Activated CD8-positive, alpha-beta memory T cell treated with anti-CD3 and anti-CD28 coated beads for 1 hour (primary cell): Measurements from ENCODE around the gene ACSS1.

ENCODE experiments used
- DNase-seq, 2 donors: peaks; one replicate each; pipeline ENCODE4 v3.0.0-alpha.2; 2020; ENCODE audit warnings: low read depth in 1 of 2; ENCODE audit errors: extremely low read depth in 1 of 2

Gene ACSS1

GRCh38 chr20:25048519-25048952 lies 9.4 kb downstream of the ACSS1 start:
- DNase-seq = no peak

- no peak for DNase-seq
Measured at GRCh38 chr20:25047766-25048165, 10.2 kb downstream of the ACSS1 start.

- DNase-seq = no peak
Measured at GRCh38 chr20:25046736-25047666, 10.9 kb downstream of the ACSS1 start.

GRCh38 chr20:25046181-25046641 lies 11.7 kb downstream of the ACSS1 start:
- DNase-seq = no peak

GRCh38 chr20:25045343-25045712 lies 12.6 kb downstream of the ACSS1 start:
- no peak for DNase-seq

GRCh38 chr20:25044660-25045342 lies 13.1 kb downstream of the ACSS1 start:
- no peak for DNase-seq

GRCh38 chr20:25044261-25044560 lies 13.7 kb downstream of the ACSS1 start:
- no peak for DNase-seq

GRCh38 chr20:25043499-25044260 lies 14.3 kb downstream of the ACSS1 start:
- DNase-seq = no peak

GRCh38 chr20:25042531-25043498 lies 15.1 kb downstream of the ACSS1 start:
- DNase-seq = no peak

- DNase-seq = no peak
Measured at GRCh38 chr20:25041813-25042530, 16.0 kb downstream of the ACSS1 start.

- no peak for DNase-seq
Measured at GRCh38 chr20:25040438-25040831, 17.5 kb downstream of the ACSS1 start.

- no peak for DNase-seq
Measured at GRCh38 chr20:25039697-25040437, 18.1 kb downstream of the ACSS1 start.

GRCh38 chr20:25038591-25039015 lies 19.3 kb downstream of the ACSS1 start:
- no peak for DNase-seq

GRCh38 chr20:25038103-25038410 lies 19.9 kb downstream of the ACSS1 start:
- DNase-seq = no peak

GRCh38 chr20:25037288-25038102 lies 20.4 kb downstream of the ACSS1 start:
- DNase-seq = no peak

GRCh38 chr20:25036331-25036936 lies 21.5 kb downstream of the ACSS1 start:
- no peak for DNase-seq

GRCh38 chr20:25035921-25036320 lies 22.0 kb downstream of the ACSS1 start:
- no peak for DNase-seq

- DNase-seq = no peak
Measured at GRCh38 chr20:25033924-25034300, 24.0 kb downstream of the ACSS1 start.
